ENCODE measurements around the gene MCF2. TPM values are rescaled to one million over a fixed set of nuclear protein-coding genes. Genes with fewer than 3 reads are reported as not detected.

The MCF2 gene
- total RNA-seq, 2 experiments from 2014 or later, result 0.89 to 1.1 TPM

DNA sequence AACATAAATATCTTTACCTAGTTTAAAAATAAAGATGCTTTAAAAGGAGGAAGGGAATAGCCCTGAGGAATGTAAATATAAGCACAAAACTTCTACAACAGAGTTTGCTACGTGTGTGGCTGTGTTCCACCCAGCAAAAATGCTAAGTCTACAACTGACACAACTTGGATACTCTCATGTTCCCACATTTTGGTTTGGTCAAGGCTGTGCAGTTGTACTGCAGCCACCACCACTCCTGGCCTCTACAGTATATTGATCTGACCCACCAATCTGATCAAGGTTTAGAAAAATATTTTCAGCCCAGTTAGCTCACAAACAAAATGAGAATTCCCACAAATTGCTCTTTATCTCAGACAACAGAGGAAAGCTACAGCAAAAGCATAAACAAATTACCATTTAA is 165.3 kb downstream of the MCF2 start:
- intact Hi-C loops (cut with DNase I, micrococcal nuclease), result no loop called here
- ATAC-seq (ENCODE audit: poor library complexity) (no peak), DNase-seq (no peak)
- Histone ChIP-seq H3K4me1 (ENCODE audit: insufficient read depth, low read length) (no peaks in the 10 kb centered on the region), H3K27ac (ENCODE audit: low read depth in 1 of 2, low read length in 2 of 2) (no peak overlapping the region), H3K9me3 (ENCODE audit: control insufficient read depth in 1 of 2, insufficient read depth in 1 of 2, low read length in 2 of 2) (no peaks in the 10 kb centered on the region), H3K27me3 (ENCODE audit: control insufficient read depth in 1 of 2, insufficient read depth in 2 of 2, low read length in 2 of 2) (no peaks in the 10 kb centered on the region), H3K36me3 (ENCODE audit: insufficient read depth, low read length) (no peaks in the 10 kb centered on the region), H3K4me3 (ENCODE audit: low read length) (no peak overlapping the region)
- Mint-ChIP-seq H3K27ac (no peak overlapping the region), H3K4me3 (no peak overlapping the region), H3K27me3 (no peaks in the 10 kb centered on the region), H3K9me3 (no peaks in the 10 kb centered on the region), H3K36me3 (ENCODE audit: low read depth) (no peaks in the 10 kb centered on the region), H3K4me1 (ENCODE audit: low read depth) (no peaks in the 10 kb centered on the region)
- ChIA-PET CTCF (no interaction called here), POLR2A (no interaction called here)
- TF ChIP-seq, protein P1, sequence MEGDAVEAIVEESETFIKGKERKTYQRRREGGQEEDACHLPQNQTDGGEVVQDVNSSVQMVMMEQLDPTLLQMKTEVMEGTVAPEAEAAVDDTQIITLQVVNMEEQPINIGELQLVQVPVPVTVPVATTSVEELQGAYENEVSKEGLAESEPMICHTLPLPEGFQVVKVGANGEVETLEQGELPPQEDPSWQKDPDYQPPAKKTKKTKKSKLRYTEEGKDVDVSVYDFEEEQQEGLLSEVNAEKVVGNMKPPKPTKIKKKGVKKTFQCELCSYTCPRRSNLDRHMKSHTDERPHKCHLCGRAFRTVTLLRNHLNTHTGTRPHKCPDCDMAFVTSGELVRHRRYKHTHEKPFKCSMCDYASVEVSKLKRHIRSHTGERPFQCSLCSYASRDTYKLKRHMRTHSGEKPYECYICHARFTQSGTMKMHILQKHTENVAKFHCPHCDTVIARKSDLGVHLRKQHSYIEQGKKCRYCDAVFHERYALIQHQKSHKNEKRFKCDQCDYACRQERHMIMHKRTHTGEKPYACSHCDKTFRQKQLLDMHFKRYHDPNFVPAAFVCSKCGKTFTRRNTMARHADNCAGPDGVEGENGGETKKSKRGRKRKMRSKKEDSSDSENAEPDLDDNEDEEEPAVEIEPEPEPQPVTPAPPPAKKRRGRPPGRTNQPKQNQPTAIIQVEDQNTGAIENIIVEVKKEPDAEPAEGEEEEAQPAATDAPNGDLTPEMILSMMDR (IDR thresholded peaks at IDR 0.05), result no peak

DNA sequence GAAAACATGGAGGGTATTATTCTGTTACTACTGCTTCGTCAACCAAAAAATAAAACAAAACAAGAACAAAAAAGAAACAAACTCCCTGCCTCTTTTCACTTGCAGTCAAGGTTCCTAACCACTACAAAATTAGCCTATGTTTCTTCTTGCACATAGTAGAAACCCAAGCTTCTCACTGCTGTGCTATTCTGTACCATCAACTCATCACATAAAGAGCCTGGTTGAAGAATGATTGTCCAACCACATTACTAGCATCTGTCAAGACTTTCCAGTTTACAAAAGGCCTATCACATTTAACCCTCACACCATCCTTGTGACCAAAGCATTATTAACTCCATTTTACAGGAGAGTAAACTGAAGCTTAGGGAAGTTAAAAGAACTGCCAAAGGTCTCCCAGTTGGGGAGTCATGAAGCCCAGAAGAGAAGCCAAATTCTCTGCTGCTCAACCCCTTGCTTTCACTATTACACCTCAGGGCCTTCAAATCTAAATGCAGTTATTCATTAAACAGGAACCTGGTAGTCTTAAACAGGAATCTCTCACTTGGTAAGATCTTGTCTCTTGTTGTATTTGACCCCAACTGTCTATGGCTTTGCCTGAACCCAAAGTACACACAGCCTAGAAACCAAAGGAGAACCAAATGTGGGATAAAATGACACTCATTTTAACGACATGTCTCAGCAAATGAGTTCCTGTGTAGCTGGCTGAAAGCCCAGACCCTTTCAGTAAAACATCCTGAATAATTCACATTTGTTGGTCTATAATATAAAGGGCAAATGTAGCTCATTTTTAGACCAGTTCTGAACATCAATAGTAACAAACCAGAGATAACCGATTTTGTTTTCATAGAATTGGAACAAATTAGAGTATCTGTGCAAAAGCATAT is 168.8 kb downstream of the MCF2 start:
- intact Hi-C loops (cut with DNase I, micrococcal nuclease), result no loop called here
- no peak overlapping the region for H3K27ac ChIP-seq (ENCODE audit: low read depth in 1 of 2, low read length in 2 of 2)
- ChIA-PET CTCF (no interaction called here), POLR2A (no interaction called here)
- DNase-seq, result no peak
- H3K27ac Mint-ChIP-seq, result no peak overlapping the region
- no peak for ATAC-seq (ENCODE audit: poor library complexity)
- no peaks in the 10 kb centered on the region for H3K36me3 ChIP-seq (ENCODE audit: insufficient read depth, low read length)
- no peak overlapping the region for H3K4me3 Mint-ChIP-seq
- no peak overlapping the region for H3K4me3 ChIP-seq (ENCODE audit: low read length)
- H3K27me3 ChIP-seq (ENCODE audit: control insufficient read depth in 1 of 2, insufficient read depth in 2 of 2, low read length in 2 of 2), result no peaks in the 10 kb centered on the region
- no peaks in the 10 kb centered on the region for H3K4me1 ChIP-seq (ENCODE audit: insufficient read depth, low read length)
- H3K27me3 Mint-ChIP-seq, result no peaks in the 10 kb centered on the region
- TF ChIP-seq, protein P1 (IDR thresholded peaks at IDR 0.05), result no peak
- H3K4me1 Mint-ChIP-seq (ENCODE audit: low read depth), result no peaks in the 10 kb centered on the region
- no peaks in the 10 kb centered on the region for H3K36me3 Mint-ChIP-seq (ENCODE audit: low read depth)
- H3K9me3 Mint-ChIP-seq, result no peaks in the 10 kb centered on the region
- no peaks in the 10 kb centered on the region for H3K9me3 ChIP-seq (ENCODE audit: control insufficient read depth in 1 of 2, insufficient read depth in 1 of 2, low read length in 2 of 2)

DNA sequence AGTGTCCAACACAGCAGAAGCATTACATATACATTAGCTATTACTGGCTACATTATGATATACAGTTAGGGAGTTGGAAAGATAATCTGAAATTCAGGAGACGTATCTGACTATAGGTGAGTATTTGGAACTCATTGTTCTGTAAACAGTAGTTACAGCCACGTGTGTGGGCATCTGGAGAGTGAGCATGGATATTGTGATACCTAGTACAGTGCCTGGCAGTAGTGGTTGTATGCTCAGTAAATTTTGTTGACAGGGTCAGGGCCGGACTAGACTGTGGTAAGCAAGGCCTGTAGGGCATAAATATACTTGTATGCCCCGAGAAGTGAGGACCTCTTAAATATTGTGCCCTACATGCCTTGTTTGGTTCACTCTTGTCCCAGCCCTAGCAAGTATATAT is 174.5 kb downstream of the MCF2 start:
- H3K4me3 Mint-ChIP-seq, result no peak overlapping the region
- no peak overlapping the region for H3K27ac ChIP-seq (ENCODE audit: low read depth in 1 of 2, low read length in 2 of 2)
- H3K9me3 ChIP-seq (ENCODE audit: control insufficient read depth in 1 of 2, insufficient read depth in 1 of 2, low read length in 2 of 2), result no peaks in the 10 kb centered on the region
- H3K27me3 ChIP-seq (ENCODE audit: control insufficient read depth in 1 of 2, insufficient read depth in 2 of 2, low read length in 2 of 2), result no peaks in the 10 kb centered on the region
- H3K36me3 Mint-ChIP-seq (ENCODE audit: low read depth), result no peaks in the 10 kb centered on the region
- H3K9me3 Mint-ChIP-seq, result no peaks in the 10 kb centered on the region
- DNase-seq (no peak), ATAC-seq (ENCODE audit: poor library complexity) (no peak)
- H3K4me1 Mint-ChIP-seq (ENCODE audit: low read depth), result no peaks in the 10 kb centered on the region
- H3K36me3 ChIP-seq (ENCODE audit: insufficient read depth, low read length), result no peaks in the 10 kb centered on the region
- H3K4me1 ChIP-seq (ENCODE audit: insufficient read depth, low read length), result no peaks in the 10 kb centered on the region
- H3K27me3 Mint-ChIP-seq, result no peaks in the 10 kb centered on the region
- CTCF ChIA-PET, result no interaction called here
- H3K27ac Mint-ChIP-seq, result no peak overlapping the region
- TF ChIP-seq, protein P1 (IDR thresholded peaks at IDR 0.05), result no peak
- no peak overlapping the region for H3K4me3 ChIP-seq (ENCODE audit: low read length)
- POLR2A ChIA-PET, result no interaction called here
- intact Hi-C loops (cut with DNase I, micrococcal nuclease), result no loop called here

Measured in CD4-positive, alpha-beta T cell (primary cell).